Osteoblast (primary cell): ENCODE measurements around the gene CFAP100. TPM values are rescaled to one million over a fixed set of nuclear protein-coding genes. Genes with fewer than 3 reads are reported as not detected.
A peak's percentile ranks its signal among the peaks of the same experiment; 100 is the strongest.

ENCODE experiments used
- DNase-seq: peaks from one replicate; pipeline ENCODE4 v3.0.0; 2011; ENCODE audit warnings: low spot score, mixed read lengths; ENCODE audit not compliant: insufficient read length; ENCODE audit errors: missing footprints
- H2AFZ ChIP-seq: 2 replicates; pipeline ENCODE4 v1.6.0; 2011; ENCODE audit warnings: mild to moderate bottlenecking, low read length
- H3K27ac ChIP-seq: 2 replicates; pipeline ENCODE4 v1.5.1; 2011; ENCODE audit warnings: mild to moderate bottlenecking, low read depth, low read length, moderate library complexity
- H3K27me3 ChIP-seq: 2 replicates; pipeline ENCODE4 v1.6.0; 2012; ENCODE audit warnings: mild to moderate bottlenecking, control low read depth, inconsistent platforms, low read length, moderate library complexity; ENCODE audit not compliant: insufficient read depth
- H3K36me3 ChIP-seq: 2 replicates; pipeline ENCODE4 v1.5.1; 2011; ENCODE audit warnings: mild to moderate bottlenecking, low read length, control low read depth, moderate library complexity; ENCODE audit not compliant: insufficient read depth
- H3K4me1 ChIP-seq: 2 replicates; pipeline ENCODE4 v1.5.1; 2011; ENCODE audit warnings: mild to moderate bottlenecking, low read length, control low read depth, moderate library complexity; ENCODE audit not compliant: insufficient read depth
- H3K4me2 ChIP-seq: 2 replicates; pipeline ENCODE4 v1.6.0; 2011; ENCODE audit warnings: mild to moderate bottlenecking, low read length; ENCODE audit not compliant: insufficient read depth
- H3K4me3 ChIP-seq: fragments of 200-600 bp; sonication (generic); 3 replicates; pipeline ENCODE4 v1.5.1; 2012; ENCODE audit warnings: mild to moderate bottlenecking, low read length, inconsistent platforms; ENCODE audit not compliant: insufficient read depth
- H3K79me2 ChIP-seq: 2 replicates; pipeline ENCODE4 v1.6.0; 2012; ENCODE audit warnings: mild to moderate bottlenecking, low read length, control low read depth, inconsistent platforms; ENCODE audit not compliant: insufficient read depth
- H3K9me3 ChIP-seq: 2 replicates; pipeline ENCODE4 v1.5.1; 2011; ENCODE audit warnings: low read depth, low read length, control low read depth
- H4K20me1 ChIP-seq: 2 replicates; pipeline ENCODE4 v1.6.0; 2012; ENCODE audit warnings: mild to moderate bottlenecking, low read length, control low read depth; ENCODE audit not compliant: insufficient read depth
- total RNA-seq: library from RNA; depleted of rRNA; stranded (reverse); fragments of >200 nt; gene quantifications from 2 replicates; pipeline ENCODE4 v1.2.3, GENCODE V29; 2012
- TF ChIP-seq, protein P1 (sequence below): IDR thresholded peaks from 2 replicates; pipeline ENCODE4 v1.5.1; 2011; ENCODE audit warnings: mild to moderate bottlenecking, low read depth, low read length, moderate library complexity; ENCODE audit errors: extremely low read depth

The CFAP100 gene
- total RNA-seq, 1 donor: not detected

DNA sequence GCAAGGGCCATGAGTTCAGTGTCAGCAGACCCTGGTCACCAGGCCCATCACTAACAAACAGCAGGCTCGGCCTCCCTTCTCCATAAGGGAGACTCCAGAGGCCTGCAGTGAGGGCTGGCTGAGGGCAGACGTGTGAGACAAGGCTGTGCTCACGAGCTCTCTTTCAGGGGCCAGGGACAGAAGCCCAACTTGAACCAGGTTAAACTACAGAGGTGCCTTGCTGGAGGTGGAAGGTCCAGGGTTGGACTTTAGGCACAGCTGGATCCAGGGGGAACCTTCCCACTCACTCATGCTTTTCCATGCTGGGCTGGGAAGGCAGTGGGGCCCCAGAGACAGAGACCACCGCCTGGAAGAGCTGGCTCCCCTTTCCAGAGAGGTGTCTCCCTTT, 19.0 kb downstream of the CFAP100 start:
- H3K27me3 ChIP-seq: peaks cover 39% of the 10 kb centered on the region

DNA sequence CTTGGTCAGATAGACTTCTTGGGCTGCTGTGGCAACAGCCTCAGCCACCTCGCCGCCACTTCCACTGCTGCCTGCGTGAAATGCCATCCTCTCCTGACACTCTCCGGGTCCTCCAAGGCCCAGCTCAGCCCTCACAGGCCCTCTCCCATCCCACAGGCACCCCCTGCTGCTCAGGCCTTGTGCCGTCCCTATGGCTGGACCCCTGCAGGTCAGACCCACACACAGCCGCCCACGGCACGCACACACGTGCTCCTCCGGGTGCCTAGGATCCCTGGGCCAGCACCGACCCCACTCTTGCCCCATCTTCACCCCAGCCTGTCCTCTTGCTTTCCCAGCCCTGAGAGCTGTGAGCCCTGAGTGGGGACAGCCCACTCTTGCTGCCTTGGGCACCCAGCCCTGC, 19.7 kb downstream of the CFAP100 start:
- no peaks in the 10 kb centered on the region for H3K9me3 ChIP-seq
- H3K27ac ChIP-seq: no peak overlapping the region
- H4K20me1 ChIP-seq: no peaks in the 10 kb centered on the region
- H3K4me3 ChIP-seq: no peak overlapping the region
- no peak overlapping the region for H2AFZ ChIP-seq
- H3K36me3 ChIP-seq: no peaks in the 10 kb centered on the region
- H3K27me3 ChIP-seq: peaks cover 41% of the 10 kb centered on the region
- H3K79me2 ChIP-seq: no peaks in the 10 kb centered on the region
- no peak overlapping the region for H3K4me2 ChIP-seq
- H3K4me1 ChIP-seq: no peaks in the 10 kb centered on the region
- peak; percentile 42 for DNase-seq
- TF ChIP-seq, protein P1, sequence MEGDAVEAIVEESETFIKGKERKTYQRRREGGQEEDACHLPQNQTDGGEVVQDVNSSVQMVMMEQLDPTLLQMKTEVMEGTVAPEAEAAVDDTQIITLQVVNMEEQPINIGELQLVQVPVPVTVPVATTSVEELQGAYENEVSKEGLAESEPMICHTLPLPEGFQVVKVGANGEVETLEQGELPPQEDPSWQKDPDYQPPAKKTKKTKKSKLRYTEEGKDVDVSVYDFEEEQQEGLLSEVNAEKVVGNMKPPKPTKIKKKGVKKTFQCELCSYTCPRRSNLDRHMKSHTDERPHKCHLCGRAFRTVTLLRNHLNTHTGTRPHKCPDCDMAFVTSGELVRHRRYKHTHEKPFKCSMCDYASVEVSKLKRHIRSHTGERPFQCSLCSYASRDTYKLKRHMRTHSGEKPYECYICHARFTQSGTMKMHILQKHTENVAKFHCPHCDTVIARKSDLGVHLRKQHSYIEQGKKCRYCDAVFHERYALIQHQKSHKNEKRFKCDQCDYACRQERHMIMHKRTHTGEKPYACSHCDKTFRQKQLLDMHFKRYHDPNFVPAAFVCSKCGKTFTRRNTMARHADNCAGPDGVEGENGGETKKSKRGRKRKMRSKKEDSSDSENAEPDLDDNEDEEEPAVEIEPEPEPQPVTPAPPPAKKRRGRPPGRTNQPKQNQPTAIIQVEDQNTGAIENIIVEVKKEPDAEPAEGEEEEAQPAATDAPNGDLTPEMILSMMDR: no peak

More for the DNA sequence above, 19.0 kb downstream of the CFAP100 start:
- H3K4me3 ChIP-seq: no peak overlapping the region
- no peak overlapping the region for H2AFZ ChIP-seq
- H3K36me3 ChIP-seq: no peaks in the 10 kb centered on the region
- H4K20me1 ChIP-seq: no peaks in the 10 kb centered on the region
- H3K4me1 ChIP-seq: no peaks in the 10 kb centered on the region
- H3K9me3 ChIP-seq: no peaks in the 10 kb centered on the region
- H3K79me2 ChIP-seq: no peaks in the 10 kb centered on the region
- TF ChIP-seq, protein P1: no peak
- no peak overlapping the region for H3K27ac ChIP-seq
- H3K4me2 ChIP-seq: no peak overlapping the region
- no peak for DNase-seq

DNA sequence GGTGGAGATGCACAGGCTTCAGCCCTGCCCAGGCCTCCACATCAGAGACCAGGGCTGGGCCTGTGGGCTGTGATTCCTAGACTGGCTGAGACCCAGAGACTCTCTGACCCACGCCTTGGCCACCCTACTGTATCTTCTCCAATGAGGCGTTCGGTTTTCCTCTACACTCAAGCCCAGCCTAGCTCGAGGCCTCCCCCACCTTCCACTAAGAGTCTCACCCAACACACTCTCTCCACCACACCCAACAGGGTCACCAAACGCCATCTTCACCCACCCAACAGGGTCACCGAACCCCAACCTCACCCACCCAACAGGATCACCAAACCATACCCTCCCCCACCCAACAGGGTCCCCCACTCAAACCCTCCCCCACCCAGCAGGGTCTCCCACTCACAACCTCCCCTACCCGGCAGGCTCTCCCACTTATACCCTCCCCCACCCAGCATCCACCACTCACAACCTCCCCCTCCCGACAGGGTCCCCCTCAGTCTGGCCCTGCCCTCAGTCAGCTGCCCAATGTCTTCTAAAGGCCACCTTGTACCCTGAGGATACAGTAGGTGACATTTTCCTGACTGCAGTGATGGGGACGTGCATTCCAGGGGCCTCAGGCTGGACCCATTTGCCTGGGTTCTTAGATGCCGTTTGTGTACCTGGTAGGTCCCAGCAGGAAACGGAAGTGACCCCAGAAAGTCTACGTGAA, 20.4 kb downstream of the CFAP100 start:
- TF ChIP-seq, protein P1: no peak
- no peaks in the 10 kb centered on the region for H3K9me3 ChIP-seq

DNA sequence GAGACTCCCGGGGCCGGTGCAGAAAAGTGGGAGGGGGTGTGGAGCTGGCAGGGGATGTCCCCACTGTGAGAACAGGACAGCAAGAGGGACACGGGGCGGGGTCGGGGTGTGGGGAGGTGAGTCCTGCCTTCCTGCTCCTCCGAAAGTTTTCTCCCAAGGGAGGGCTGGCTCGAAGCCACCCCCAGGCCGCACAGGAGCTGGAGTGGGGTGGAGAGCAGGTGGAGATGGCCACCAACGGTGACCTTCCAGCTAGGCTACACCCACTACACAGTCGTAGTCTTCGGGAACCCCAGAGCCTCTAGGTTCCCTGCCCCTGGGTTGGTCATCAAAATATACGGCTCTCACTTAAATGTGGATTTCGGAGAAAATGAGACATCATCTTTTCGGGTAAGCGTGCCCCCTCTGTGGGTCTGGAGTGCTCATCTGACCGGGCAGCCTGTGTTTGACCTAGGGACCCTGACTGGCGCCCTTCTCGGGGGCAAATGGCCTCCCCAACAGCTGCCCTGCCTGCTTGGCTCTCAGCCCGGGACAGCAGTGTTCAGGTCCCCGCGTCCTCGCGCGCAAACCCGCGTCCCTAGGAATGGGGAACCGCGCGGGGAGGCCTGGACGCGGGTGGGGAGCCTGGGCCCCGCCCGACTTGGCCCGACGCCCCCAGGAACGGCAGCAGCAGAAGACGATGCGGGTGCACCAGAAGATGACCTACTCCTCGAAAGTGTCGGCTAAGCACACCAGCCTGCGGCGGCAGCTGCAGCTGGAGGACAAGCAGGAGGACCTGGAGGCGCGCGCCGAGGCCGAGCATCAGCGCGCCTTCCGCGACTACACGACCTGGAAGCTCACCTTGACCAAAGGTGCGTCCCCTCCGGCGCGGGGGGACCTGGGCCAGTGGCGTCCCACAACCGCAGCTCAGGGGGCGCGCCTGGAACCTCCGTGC, 21.2 kb downstream of the CFAP100 start:
- TF ChIP-seq, protein P1: no peak
- Histone ChIP-seq H3K36me3 (no peaks in the 10 kb centered on the region), H3K4me2 (no peak overlapping the region), H3K79me2 (no peaks in the 10 kb centered on the region), H3K27ac (no peak overlapping the region), H3K4me3 (no peak overlapping the region), H4K20me1 (no peaks in the 10 kb centered on the region), H2AFZ (no peak overlapping the region), H3K9me3 (no peaks in the 10 kb centered on the region), H3K4me1 (no peaks in the 10 kb centered on the region), H3K27me3 (peaks cover 36% of the 10 kb centered on the region)
- DNase-seq: peak; percentile 76

More for the DNA sequence above, 20.4 kb downstream of the CFAP100 start:
- Histone ChIP-seq H2AFZ (no peak overlapping the region), H3K79me2 (no peaks in the 10 kb centered on the region), H3K4me2 (no peak overlapping the region), H3K4me3 (no peak overlapping the region), H4K20me1 (no peaks in the 10 kb centered on the region), H3K36me3 (no peaks in the 10 kb centered on the region), H3K4me1 (no peaks in the 10 kb centered on the region), H3K27me3 (peaks cover 40% of the 10 kb centered on the region), H3K27ac (no peak overlapping the region)
- DNase-seq: peak; percentile 50
